HCT116 (cell line): ENCODE data around the gene CACNA1C. TPM values are rescaled to one million over a fixed set of nuclear protein-coding genes. Genes with fewer than 3 reads are reported as not detected.

Source experiments
- ATAC-seq: fragments of 200-7000 bp; cut with Tn5 transposase; 2 replicates; pipeline ENCODE4 v1.9.1; 2020; ENCODE audit warnings: mild to moderate bottlenecking, moderate library complexity
- BruUV-seq: library from RNA; stranded (reverse); fragments of 400-500 nt; replicated peaks from 2 replicates; lab custom pipeline; 2021; lab: Mats Ljungman, UMichigan
- CTCF ChIA-PET: fragments of 300-600 bp; sonication (Branson Sonifier 250); formaldehyde crosslinking; loops from one replicate; lab custom pipeline; 2021; ENCODE audit warnings: antibody characterized with exemption; lab: Charles Lee
- POLR2A ChIA-PET: fragments of 300-600, 350-600 bp; sonication (Branson Sonifier 250); formaldehyde crosslinking; loops from one replicate; lab custom pipeline; 2021; ENCODE audit warnings: antibody characterized with exemption; lab: Charles Lee
- RAD21 ChIA-PET, 2 experiments: fragments of 300-600 bp; sonication (Branson Sonifier 250); formaldehyde crosslinking; loops; one replicate each; lab custom pipeline; 2023; ENCODE audit warnings: low total read pairs in 2 of 2; ENCODE audit not compliant: uncharacterized antibody in 2 of 2, unreplicated experiment in 2 of 2, low non-redundant PET in 1 of 2; lab: Charles Lee
- DNase-seq: peaks from one replicate; pipeline ENCODE4 v3.0.0-alpha.2; 2010; ENCODE audit warnings: low read depth, low spot score
- H2AFZ ChIP-seq: fragments of 200-600 bp; shearing (Covaris generic), sonication (generic); 2 replicates; pipeline ENCODE4 v1.6.1; 2017; ENCODE audit warnings: low read depth, mixed run types, mixed read lengths, antibody characterized with exemption, low read length; ENCODE audit not compliant: poor library complexity, severe bottlenecking
- H3K27ac ChIP-seq: 2 replicates; pipeline ENCODE4 v1.5.1; 2012; ENCODE audit warnings: low read depth, low read length
- H3K27me3 ChIP-seq: fragments of 200-600 bp; sonication (generic); 2 replicates; pipeline ENCODE4 v1.6.1; 2016; ENCODE audit warnings: mixed run types, low read length, mixed read lengths; ENCODE audit not compliant: insufficient read depth
- H3K36me3 ChIP-seq, 2 experiments: fragments of 200-500 bp in 1 of 2; fragments of 200-600 bp in 1 of 2; sonication (Bioruptor generic) in 1 of 2; sonication (generic) in 1 of 2; 2 replicates each; pipeline versions ENCODE4 v1.5.1 to v1.6.1; 2014 to 2016; ENCODE audit warnings: low read length in 2 of 2, inconsistent platforms in 1 of 2, mixed read lengths in 1 of 2, mixed run types in 1 of 2; ENCODE audit not compliant: insufficient read depth in 2 of 2, control insufficient read depth in 1 of 2
- H3K4me1 ChIP-seq, 2 experiments: fragments of 200-600 bp in 1 of 2; sonication (generic) in 1 of 2; 2 replicates each; pipeline versions ENCODE4 v1.5.1 to v1.6.1; 2012 to 2017; ENCODE audit warnings: low read length in 2 of 2, inconsistent platforms in 1 of 2, mild to moderate bottlenecking in 1 of 2, mixed read lengths in 1 of 2, mixed run types in 1 of 2, moderate library complexity in 1 of 2; ENCODE audit not compliant: insufficient read depth in 2 of 2, control insufficient read depth in 1 of 2
- H3K4me2 ChIP-seq: fragments of 200-600 bp; sonication (generic); 2 replicates; pipeline ENCODE4 v1.6.1; 2017; ENCODE audit warnings: mixed run types, low read length, mixed read lengths
- H3K4me3 ChIP-seq, 2 experiments: fragments of 200-600 bp in 1 of 2; sonication (generic) in 1 of 2; replicated peaks in 1 of 2; 2 replicates each; pipeline ENCODE4 v1.5.1; 2011 to 2016; ENCODE audit warnings: low read length in 2 of 2, control low read depth in 1 of 2, low read depth in 1 of 2, mild to moderate bottlenecking in 1 of 2, mixed read lengths in 1 of 2, mixed run types in 1 of 2
- H3K79me2 ChIP-seq: fragments of 200-600 bp; sonication (generic); 2 replicates; pipeline ENCODE4 v1.6.1; 2017; ENCODE audit warnings: mild to moderate bottlenecking, mixed run types, low read length, moderate library complexity, mixed read lengths; ENCODE audit not compliant: insufficient read depth
- H3K9ac ChIP-seq: fragments of 200-600 bp; sonication (generic); 2 replicates; pipeline ENCODE4 v1.6.1; 2016; ENCODE audit warnings: low read length, mixed read lengths
- H3K9me2 ChIP-seq: fragments of 200-600 bp; sonication (generic), shearing (Covaris generic); 2 replicates; pipeline ENCODE4 v1.6.1; 2017; ENCODE audit warnings: mixed run types, mild to moderate bottlenecking, moderate library complexity; ENCODE audit not compliant: insufficient read depth
- H3K9me3 ChIP-seq, 2 experiments: fragments of 200-500 bp in 1 of 2; fragments of 200-600 bp in 1 of 2; sonication (Bioruptor generic) in 1 of 2; sonication (generic) in 1 of 2; 2 replicates each; pipeline ENCODE4 v1.6.1; 2014 to 2017; ENCODE audit warnings: low read length in 2 of 2, mixed read lengths in 2 of 2, inconsistent platforms in 1 of 2, low read depth in 1 of 2, mild to moderate bottlenecking in 1 of 2, mixed run types in 1 of 2, moderate library complexity in 1 of 2; ENCODE audit not compliant: control insufficient read depth in 1 of 2, insufficient read depth in 1 of 2
- H4K20me1 ChIP-seq: fragments of 200-600 bp; sonication (generic), shearing (Covaris generic); 2 replicates; pipeline ENCODE4 v1.6.1; 2017; ENCODE audit warnings: mixed run types, mild to moderate bottlenecking, moderate library complexity; ENCODE audit not compliant: insufficient read depth
- CBX3 ChIP-seq: IDR thresholded peaks from 2 replicates; pipeline ENCODE4 v1.6.1; 2012; ENCODE audit warnings: low read depth
- CEBPB ChIP-seq: IDR thresholded peaks from 2 replicates; pipeline ENCODE4 v1.6.1; 2012; ENCODE audit warnings: low read depth
- EGR1 ChIP-seq: IDR thresholded peaks from 2 replicates; pipeline ENCODE4 v1.6.1; 2012; ENCODE audit warnings: low read depth
- ELF1 ChIP-seq: IDR thresholded peaks from 2 replicates; pipeline ENCODE4 v1.6.1; 2012; ENCODE audit warnings: low read depth, borderline replicate concordance
- EZH2 ChIP-seq: fragments of 200-600 bp; sonication (generic); IDR thresholded peaks from 2 replicates; pipeline ENCODE4 v1.6.1; 2017; ENCODE audit warnings: antibody characterized with exemption, mixed run types
- EZH2phosphoT487 ChIP-seq: fragments of 200-600 bp; IDR thresholded peaks from 2 replicates; pipeline ENCODE4 v1.6.1; 2018; ENCODE audit warnings: antibody characterized with exemption, borderline replicate concordance
- FOSL1 ChIP-seq: IDR thresholded peaks from 2 replicates; pipeline ENCODE4 v1.6.1; 2012; ENCODE audit warnings: low read depth
- JUND ChIP-seq: IDR thresholded peaks from 2 replicates; pipeline ENCODE4 v1.6.1; 2012
- POLR2AphosphoS5 ChIP-seq: IDR thresholded peaks from 2 replicates; pipeline ENCODE4 v1.6.1; 2011; ENCODE audit warnings: mild to moderate bottlenecking, low read depth, low read length, moderate library complexity
- SP1 ChIP-seq: IDR thresholded peaks from 2 replicates; pipeline ENCODE4 v1.6.1; 2012; ENCODE audit warnings: low read depth
- SRF ChIP-seq: IDR thresholded peaks from 2 replicates; pipeline ENCODE4 v1.6.1; 2012; ENCODE audit warnings: low read depth
- TCF7L2 ChIP-seq: IDR thresholded peaks from 2 replicates; pipeline ENCODE4 v1.7.0; 2011; ENCODE audit warnings: borderline replicate concordance, inconsistent platforms; ENCODE audit not compliant: insufficient read depth, insufficient read length; ENCODE audit errors: extremely low read depth
- YY1 ChIP-seq: IDR thresholded peaks from 2 replicates; pipeline ENCODE4 v1.6.1; 2011; ENCODE audit warnings: low read length, low read depth, moderate library complexity, mild to moderate bottlenecking; ENCODE audit not compliant: insufficient replicate concordance; ENCODE audit errors: extremely low read depth
- ZFX ChIP-seq: fragments of 450-650 bp; IDR thresholded peaks from 2 replicates; pipeline ENCODE4 v1.6.1; 2017
- ZNF274 ChIP-seq: fragments of 200-500 bp; sonication (Bioruptor generic); IDR thresholded peaks from 2 replicates; pipeline ENCODE4 v1.6.1; 2014; ENCODE audit warnings: mild to moderate bottlenecking, low read depth, low read length, inconsistent platforms
- intact Hi-C: fragments of 100-400 bp; cut with micrococcal nuclease; formaldehyde crosslinking; loops from 2 replicates; pipeline ENCODE4 v1.10.0; 2022
- total RNA-seq: library from RNA; stranded (reverse); gene quantifications from one replicate; pipeline ENCODE4 v1.2.1, GENCODE V29; 2021; ENCODE audit not compliant: unreplicated experiment
- TF ChIP-seq, protein P1 (sequence below): IDR thresholded peaks from 2 replicates; pipeline ENCODE4 v1.6.1; 2012
- TF ChIP-seq, protein P2 (sequence below): IDR thresholded peaks from 2 replicates; pipeline ENCODE4 v1.6.1; 2011; ENCODE audit warnings: mild to moderate bottlenecking, low read length, moderate library complexity; ENCODE audit not compliant: insufficient replicate concordance; ENCODE audit errors: extremely low read depth
- TF ChIP-seq, protein P3 (sequence below), 3 experiments: fragments of 200-600 bp in 1 of 3; sonication (generic) in 1 of 3; IDR thresholded peaks in 2 of 3; conservative IDR thresholded peaks in 1 of 3; 2 replicates each; pipeline ENCODE4 v1.5.1; 2012 to 2017; ENCODE audit warnings: low read depth in 2 of 3, low read length in 2 of 3, antibody characterized with exemption in 1 of 3, borderline replicate concordance in 1 of 3, control low read depth in 1 of 3, mild to moderate bottlenecking in 1 of 3, mixed read lengths in 1 of 3, mixed run types in 1 of 3, moderate library complexity in 1 of 3; ENCODE audit not compliant: insufficient read depth in 1 of 3

CACNA1C gene
- total RNA-seq, 1 experiment from 2014 or later, result 0.05 TPM

DNA sequence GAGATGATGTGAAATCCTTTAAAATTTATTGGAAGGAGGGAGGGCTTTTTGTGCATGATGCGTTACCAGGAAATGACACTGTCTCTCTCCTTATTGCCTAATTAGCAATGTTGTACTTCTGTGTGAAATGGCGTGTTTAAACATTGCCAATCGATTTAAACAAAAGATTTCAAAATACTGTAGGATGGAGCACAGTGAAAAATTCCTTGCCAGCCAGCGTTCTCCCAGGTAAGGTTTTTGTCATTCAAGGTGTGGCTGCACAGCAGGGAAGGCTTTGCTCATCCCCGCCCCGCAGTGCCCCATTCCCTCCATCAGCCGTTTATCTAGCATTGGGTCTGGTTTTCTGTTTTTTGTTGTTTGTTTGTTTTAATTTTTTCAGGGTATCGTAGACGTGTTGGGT lies 137.3 kb downstream of the CACNA1C start:
- ChIA-PET RAD21 (no interaction called here), POLR2A (no interaction called here), CTCF (no interaction called here)
- Histone ChIP-seq H3K4me2 (no peak overlapping the region), H2AFZ (no peak overlapping the region), H3K9ac (no peak overlapping the region), H3K27me3 (no peaks in the 10 kb centered on the region), H3K27ac (no peak overlapping the region), H4K20me1 (no peaks in the 10 kb centered on the region), H3K4me1 (no peaks in the 10 kb centered on the region), H3K4me3 (no peak overlapping the region), H3K9me3 (no peaks in the 10 kb centered on the region), H3K79me2 (no peaks in the 10 kb centered on the region), H3K36me3 (no peaks in the 10 kb centered on the region), H3K9me2 (no peaks in the 10 kb centered on the region)
- DNase-seq (no peak), ATAC-seq (no peak)
- TF ChIP-seq SRF (no peak), EZH2phosphoT487 (no peak), POLR2AphosphoS5 (no peak), SP1 (no peak), EZH2 (no peak), CEBPB (no peak), EGR1 (no peak), FOSL1 (no peak), CBX3 (no peak)
- intact Hi-C loops, result no loop called here
- no TSS peak for BruUV-seq

DNA sequence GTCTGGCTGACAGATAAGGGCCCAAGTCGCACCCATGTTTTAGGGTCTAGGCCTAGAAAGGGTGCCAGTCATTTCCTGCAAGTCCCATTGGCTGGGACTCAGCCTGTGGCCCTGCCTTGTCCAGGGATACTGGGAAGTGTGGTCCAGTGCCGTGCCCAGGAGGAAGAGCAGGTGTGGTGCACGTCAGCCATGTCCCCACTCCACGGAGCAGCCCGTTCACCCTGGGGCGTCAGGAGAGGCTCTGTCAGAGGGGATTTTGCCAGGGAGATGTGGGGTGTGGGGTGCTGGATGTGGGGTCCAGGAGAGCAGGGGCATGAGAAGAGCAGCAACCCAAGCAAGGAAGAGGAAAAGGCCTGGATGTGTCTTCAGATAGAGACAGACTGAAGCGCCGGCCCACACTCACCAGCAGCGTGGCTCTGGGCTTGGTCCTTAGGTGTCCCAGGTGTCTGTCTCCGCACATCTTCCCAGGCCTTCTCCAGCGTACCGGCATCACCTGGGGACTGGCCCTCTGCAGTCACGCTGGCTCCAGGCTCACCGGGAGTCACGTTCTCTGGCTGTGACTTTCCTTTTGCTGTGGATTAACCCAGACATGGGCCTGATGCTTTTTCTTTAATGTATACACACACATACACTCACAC lies 138.2 kb downstream of the CACNA1C start:
- DNase-seq (no peak), ATAC-seq (no peak)
- H3K9ac ChIP-seq, result no peak overlapping the region
- no peaks in the 10 kb centered on the region for H3K4me1 ChIP-seq
- no peaks in the 10 kb centered on the region for H3K9me2 ChIP-seq
- ChIA-PET RAD21 (no interaction called here), CTCF (no interaction called here), POLR2A (no interaction called here)
- no peak overlapping the region for H3K27ac ChIP-seq
- H3K79me2 ChIP-seq, result no peaks in the 10 kb centered on the region
- no peak overlapping the region for H3K4me3 ChIP-seq
- H3K4me2 ChIP-seq, result no peak overlapping the region
- no TSS peak for BruUV-seq
- no peaks in the 10 kb centered on the region for H3K36me3 ChIP-seq
- H3K9me3 ChIP-seq, result no peaks in the 10 kb centered on the region
- H4K20me1 ChIP-seq, result no peaks in the 10 kb centered on the region
- H3K27me3 ChIP-seq, result no peaks in the 10 kb centered on the region
- H2AFZ ChIP-seq, result no peak overlapping the region
- intact Hi-C loops, result no loop called here
- TF ChIP-seq, protein P1, sequence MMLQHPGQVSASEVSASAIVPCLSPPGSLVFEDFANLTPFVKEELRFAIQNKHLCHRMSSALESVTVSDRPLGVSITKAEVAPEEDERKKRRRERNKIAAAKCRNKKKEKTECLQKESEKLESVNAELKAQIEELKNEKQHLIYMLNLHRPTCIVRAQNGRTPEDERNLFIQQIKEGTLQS, result no peak
- TF ChIP-seq, protein P2, sequence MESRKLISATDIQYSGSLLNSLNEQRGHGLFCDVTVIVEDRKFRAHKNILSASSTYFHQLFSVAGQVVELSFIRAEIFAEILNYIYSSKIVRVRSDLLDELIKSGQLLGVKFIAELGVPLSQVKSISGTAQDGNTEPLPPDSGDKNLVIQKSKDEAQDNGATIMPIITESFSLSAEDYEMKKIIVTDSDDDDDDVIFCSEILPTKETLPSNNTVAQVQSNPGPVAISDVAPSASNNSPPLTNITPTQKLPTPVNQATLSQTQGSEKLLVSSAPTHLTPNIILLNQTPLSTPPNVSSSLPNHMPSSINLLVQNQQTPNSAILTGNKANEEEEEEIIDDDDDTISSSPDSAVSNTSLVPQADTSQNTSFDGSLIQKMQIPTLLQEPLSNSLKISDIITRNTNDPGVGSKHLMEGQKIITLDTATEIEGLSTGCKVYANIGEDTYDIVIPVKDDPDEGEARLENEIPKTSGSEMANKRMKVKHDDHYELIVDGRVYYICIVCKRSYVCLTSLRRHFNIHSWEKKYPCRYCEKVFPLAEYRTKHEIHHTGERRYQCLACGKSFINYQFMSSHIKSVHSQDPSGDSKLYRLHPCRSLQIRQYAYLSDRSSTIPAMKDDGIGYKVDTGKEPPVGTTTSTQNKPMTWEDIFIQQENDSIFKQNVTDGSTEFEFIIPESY, result no peak
- TF ChIP-seq ZFX, result no peak
- TF ChIP-seq CBX3, result no peak
- no peak for TF ChIP-seq CEBPB
- TF ChIP-seq, protein P3, sequence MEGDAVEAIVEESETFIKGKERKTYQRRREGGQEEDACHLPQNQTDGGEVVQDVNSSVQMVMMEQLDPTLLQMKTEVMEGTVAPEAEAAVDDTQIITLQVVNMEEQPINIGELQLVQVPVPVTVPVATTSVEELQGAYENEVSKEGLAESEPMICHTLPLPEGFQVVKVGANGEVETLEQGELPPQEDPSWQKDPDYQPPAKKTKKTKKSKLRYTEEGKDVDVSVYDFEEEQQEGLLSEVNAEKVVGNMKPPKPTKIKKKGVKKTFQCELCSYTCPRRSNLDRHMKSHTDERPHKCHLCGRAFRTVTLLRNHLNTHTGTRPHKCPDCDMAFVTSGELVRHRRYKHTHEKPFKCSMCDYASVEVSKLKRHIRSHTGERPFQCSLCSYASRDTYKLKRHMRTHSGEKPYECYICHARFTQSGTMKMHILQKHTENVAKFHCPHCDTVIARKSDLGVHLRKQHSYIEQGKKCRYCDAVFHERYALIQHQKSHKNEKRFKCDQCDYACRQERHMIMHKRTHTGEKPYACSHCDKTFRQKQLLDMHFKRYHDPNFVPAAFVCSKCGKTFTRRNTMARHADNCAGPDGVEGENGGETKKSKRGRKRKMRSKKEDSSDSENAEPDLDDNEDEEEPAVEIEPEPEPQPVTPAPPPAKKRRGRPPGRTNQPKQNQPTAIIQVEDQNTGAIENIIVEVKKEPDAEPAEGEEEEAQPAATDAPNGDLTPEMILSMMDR (IDR thresholded peaks at IDR 0.05 in 2 of 3, conservative IDR thresholded peaks at IDR 0.05 in 1 of 3; ENCODE audit: borderline replicate concordance in 1 of 3, insufficient read depth in 1 of 3, low read depth in 2 of 3, low read length in 2 of 3), result no peak
- TF ChIP-seq JUND, result no peak
- TF ChIP-seq EGR1, result no peak
- TF ChIP-seq YY1, result no peak
- TF ChIP-seq ZNF274, result no peak
- TF ChIP-seq TCF7L2, result no peak
- no peak for TF ChIP-seq SP1
- no peak for TF ChIP-seq ELF1
